GM18873 (cell line): ENCODE results near the gene PRSS57.
"Not testable (repeated sequence)": the region's sequence is repeated elsewhere in the genome, so short reads cannot be mapped to it uniquely, and the experiment has no call there.

Experiments used
- ATAC-seq: cut with Tn5 transposase; IDR thresholded peaks from one replicate; pipeline ENCODE4 v1.9.1; 2021; ENCODE audit warnings: mild to moderate bottlenecking, moderate library complexity, moderate number of reproducible peaks; ENCODE audit not compliant: unreplicated experiment, low FRiP score

The PRSS57 gene

GRCh38 chr19:723714-724113 lies 28.5 kb upstream of the PRSS57 start:
- no peak for ATAC-seq

- ATAC-seq: no peak
These were observed 28.0 kb upstream of the PRSS57 start for GRCh38 chr19:723247-723646.

GRCh38 chr19:722553-723101 lies 27.4 kb upstream of the PRSS57 start:
- no peak for ATAC-seq

- no peak for ATAC-seq
These were observed 25.3 kb upstream of the PRSS57 start for GRCh38 chr19:720345-721160.

- ATAC-seq: no peak
These were observed 24.5 kb upstream of the PRSS57 start for GRCh38 chr19:719636-720344.

- ATAC-seq: no peak
These were observed 23.8 kb upstream of the PRSS57 start for GRCh38 chr19:718991-719512.

- no peak for ATAC-seq
These were observed 23.1 kb upstream of the PRSS57 start for GRCh38 chr19:718251-718951.

GRCh38 chr19:715347-715746 lies 20.1 kb upstream of the PRSS57 start:
- ATAC-seq: no peak

GRCh38 chr19:711254-711653 lies 16.0 kb upstream of the PRSS57 start:
- ATAC-seq: no peak

GRCh38 chr19:710767-711166 lies 15.5 kb upstream of the PRSS57 start:
- ATAC-seq: no peak

- ATAC-seq: no peak
These were observed 14.8 kb upstream of the PRSS57 start for GRCh38 chr19:709965-710571.

GRCh38 chr19:709196-709964 lies 14.1 kb upstream of the PRSS57 start:
- no peak for ATAC-seq

GRCh38 chr19:708154-709143 lies 13.2 kb upstream of the PRSS57 start, which contains the start of gene PALM:
Gene PALM (plus strand): TSS chr19:708935. CDS start chr19:709147, 212 bp downstream.
- no peak for ATAC-seq

- no peak for ATAC-seq
These were observed 9.1 kb upstream of the PRSS57 start for GRCh38 chr19:704447-704741.

- ATAC-seq: no peak
These were observed 8.6 kb upstream of the PRSS57 start for GRCh38 chr19:703651-704446.

GRCh38 chr19:703329-703650 lies 8.0 kb upstream of the PRSS57 start:
- ATAC-seq: no peak

GRCh38 chr19:702847-703246 lies 7.6 kb upstream of the PRSS57 start:
- ATAC-seq: not testable (repeated sequence)

GRCh38 chr19:699885-700284 lies 4.6 kb upstream of the PRSS57 start:
- not testable (repeated sequence) for ATAC-seq
